ENCODE measurements around the gene ERVMER34-1.

Gene ERVMER34-1

GRCh38 chr4:52750819-52751486 lies at the start of gene ERVMER34-1:
TSS of gene ERVMER34-1 (minus strand) at chr4:52751425. CDS start at chr4:52745520, 5,905 bp downstream.
- DNase-seq (ENCODE audit: low spot score), result peak; percentile 56

- no peak for DNase-seq (ENCODE audit: low spot score)
Measured at GRCh38 chr4:52799813-52800212, 48.6 kb upstream of the ERVMER34-1 start.

- no peak for DNase-seq (ENCODE audit: low spot score)
Measured at GRCh38 chr4:52795533-52795932, 44.3 kb upstream of the ERVMER34-1 start.

GRCh38 chr4:52791936-52792335 lies 40.7 kb upstream of the ERVMER34-1 start:
- no peak for DNase-seq (ENCODE audit: low spot score)

GRCh38 chr4:52789774-52790173 lies 38.5 kb upstream of the ERVMER34-1 start:
- no peak for DNase-seq (ENCODE audit: low spot score)

GRCh38 chr4:52788806-52789205 lies 37.6 kb upstream of the ERVMER34-1 start:
- DNase-seq (ENCODE audit: low spot score), result no peak

- DNase-seq (ENCODE audit: low spot score), result no peak
Measured at GRCh38 chr4:52783069-52783468, 31.8 kb upstream of the ERVMER34-1 start.

- no peak for DNase-seq (ENCODE audit: low spot score)
Measured at GRCh38 chr4:52780617-52781354, 29.6 kb upstream of the ERVMER34-1 start.

GRCh38 chr4:52780206-52780605 lies 29.0 kb upstream of the ERVMER34-1 start:
- DNase-seq (ENCODE audit: low spot score), result peak; percentile 78

- no peak for DNase-seq (ENCODE audit: low spot score)
Measured at GRCh38 chr4:52760256-52760655, 9.0 kb upstream of the ERVMER34-1 start.

- no peak for DNase-seq (ENCODE audit: low spot score)
Measured at GRCh38 chr4:52755426-52755825, 4.2 kb upstream of the ERVMER34-1 start.

- DNase-seq (ENCODE audit: low spot score), result no peak
Measured at GRCh38 chr4:52752936-52753335, 1.7 kb upstream of the ERVMER34-1 start.

GRCh38 chr4:52751487-52751911 lies 274 bp upstream of the ERVMER34-1 start:
- no peak for DNase-seq (ENCODE audit: low spot score)

GRCh38 chr4:52750213-52750612 lies 1.0 kb downstream of the ERVMER34-1 start:
- DNase-seq (ENCODE audit: low spot score), result no peak

GRCh38 chr4:52748432-52748831 lies 2.8 kb downstream of the ERVMER34-1 start:
- DNase-seq (ENCODE audit: low spot score), result no peak

GRCh38 chr4:52744588-52744987 lies 6.6 kb downstream of the ERVMER34-1 start:
- no peak for DNase-seq (ENCODE audit: low spot score)

- no peak for DNase-seq (ENCODE audit: low spot score)
Measured at GRCh38 chr4:52743444-52744019, 7.7 kb downstream of the ERVMER34-1 start.

GRCh38 chr4:52729586-52729985 lies 21.6 kb downstream of the ERVMER34-1 start:
- no peak for DNase-seq (ENCODE audit: low spot score)

- no peak for DNase-seq (ENCODE audit: low spot score)
Measured at GRCh38 chr4:52728691-52729240, 22.5 kb downstream of the ERVMER34-1 start.

GRCh38 chr4:52726826-52727580 lies 24.2 kb downstream of the ERVMER34-1 start:
- no peak for DNase-seq (ENCODE audit: low spot score)

GRCh38 chr4:52721968-52722815 lies 29.0 kb downstream of the ERVMER34-1 start:
- peak; percentile 97 for DNase-seq (ENCODE audit: low spot score)
